ENCODE results near the gene PSMC6.

Gene PSMC6

DNA sequence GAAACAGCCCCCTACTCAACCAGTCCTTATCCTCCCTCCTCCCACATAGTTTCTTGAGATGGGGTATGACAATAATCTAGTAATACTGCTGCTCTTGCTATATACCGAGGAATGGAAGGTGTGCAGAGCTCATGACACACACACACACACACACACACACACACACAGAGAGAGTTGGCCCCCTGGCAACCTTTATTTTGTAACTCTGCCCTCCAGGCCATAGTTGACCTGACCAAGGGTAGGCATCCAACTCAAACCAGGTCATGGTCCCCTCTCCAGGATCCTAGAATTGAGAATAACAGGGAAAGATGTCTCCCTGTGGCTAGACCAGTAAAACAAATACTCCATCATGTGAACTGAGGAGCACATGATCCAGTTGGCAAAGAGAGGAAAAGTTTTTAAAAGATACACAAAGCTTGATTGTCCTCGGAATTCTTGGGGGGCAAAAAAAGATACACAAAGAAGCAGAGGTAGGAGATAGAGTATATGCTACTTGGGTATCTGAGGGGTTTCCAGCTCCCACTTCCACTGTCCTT, 22.9 kb upstream of the PSMC6 start:
- TF ChIP-seq, protein P1, sequence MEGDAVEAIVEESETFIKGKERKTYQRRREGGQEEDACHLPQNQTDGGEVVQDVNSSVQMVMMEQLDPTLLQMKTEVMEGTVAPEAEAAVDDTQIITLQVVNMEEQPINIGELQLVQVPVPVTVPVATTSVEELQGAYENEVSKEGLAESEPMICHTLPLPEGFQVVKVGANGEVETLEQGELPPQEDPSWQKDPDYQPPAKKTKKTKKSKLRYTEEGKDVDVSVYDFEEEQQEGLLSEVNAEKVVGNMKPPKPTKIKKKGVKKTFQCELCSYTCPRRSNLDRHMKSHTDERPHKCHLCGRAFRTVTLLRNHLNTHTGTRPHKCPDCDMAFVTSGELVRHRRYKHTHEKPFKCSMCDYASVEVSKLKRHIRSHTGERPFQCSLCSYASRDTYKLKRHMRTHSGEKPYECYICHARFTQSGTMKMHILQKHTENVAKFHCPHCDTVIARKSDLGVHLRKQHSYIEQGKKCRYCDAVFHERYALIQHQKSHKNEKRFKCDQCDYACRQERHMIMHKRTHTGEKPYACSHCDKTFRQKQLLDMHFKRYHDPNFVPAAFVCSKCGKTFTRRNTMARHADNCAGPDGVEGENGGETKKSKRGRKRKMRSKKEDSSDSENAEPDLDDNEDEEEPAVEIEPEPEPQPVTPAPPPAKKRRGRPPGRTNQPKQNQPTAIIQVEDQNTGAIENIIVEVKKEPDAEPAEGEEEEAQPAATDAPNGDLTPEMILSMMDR (IDR thresholded peaks at IDR 0.05; ENCODE audit: low read depth, low read length, missing control alignments) = no peak
- DNase-seq (ENCODE audit: extremely low read depth, low read depth) = no peak
- H3K4me3 ChIP-seq (replicated peaks; ENCODE audit: low read depth, low read length) = no peak overlapping the region

DNA sequence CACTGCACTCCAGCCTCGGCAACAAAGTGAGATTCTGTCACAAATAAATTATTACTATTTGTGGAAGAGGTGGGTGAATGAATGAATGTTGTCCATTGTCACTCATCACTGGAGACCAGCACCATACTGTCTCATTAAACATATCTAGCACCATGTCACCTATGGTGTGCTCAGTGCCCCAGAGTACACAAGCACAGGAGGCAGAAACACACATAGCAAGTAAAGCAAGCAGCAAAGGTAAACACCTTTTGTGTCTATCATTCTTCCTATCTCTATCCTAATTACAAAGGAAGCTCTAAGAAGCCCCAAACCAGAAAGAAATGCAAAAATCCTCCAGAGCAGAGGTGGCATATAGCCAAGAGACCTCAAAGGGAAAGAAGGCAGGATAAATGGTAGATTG, 20.8 kb upstream of the PSMC6 start:
- no peak for DNase-seq (ENCODE audit: extremely low read depth, low read depth)
- TF ChIP-seq, protein P1 (IDR thresholded peaks at IDR 0.05; ENCODE audit: low read depth, low read length, missing control alignments) = no peak
- no peak overlapping the region for H3K4me3 ChIP-seq (replicated peaks; ENCODE audit: low read depth, low read length)

DNA sequence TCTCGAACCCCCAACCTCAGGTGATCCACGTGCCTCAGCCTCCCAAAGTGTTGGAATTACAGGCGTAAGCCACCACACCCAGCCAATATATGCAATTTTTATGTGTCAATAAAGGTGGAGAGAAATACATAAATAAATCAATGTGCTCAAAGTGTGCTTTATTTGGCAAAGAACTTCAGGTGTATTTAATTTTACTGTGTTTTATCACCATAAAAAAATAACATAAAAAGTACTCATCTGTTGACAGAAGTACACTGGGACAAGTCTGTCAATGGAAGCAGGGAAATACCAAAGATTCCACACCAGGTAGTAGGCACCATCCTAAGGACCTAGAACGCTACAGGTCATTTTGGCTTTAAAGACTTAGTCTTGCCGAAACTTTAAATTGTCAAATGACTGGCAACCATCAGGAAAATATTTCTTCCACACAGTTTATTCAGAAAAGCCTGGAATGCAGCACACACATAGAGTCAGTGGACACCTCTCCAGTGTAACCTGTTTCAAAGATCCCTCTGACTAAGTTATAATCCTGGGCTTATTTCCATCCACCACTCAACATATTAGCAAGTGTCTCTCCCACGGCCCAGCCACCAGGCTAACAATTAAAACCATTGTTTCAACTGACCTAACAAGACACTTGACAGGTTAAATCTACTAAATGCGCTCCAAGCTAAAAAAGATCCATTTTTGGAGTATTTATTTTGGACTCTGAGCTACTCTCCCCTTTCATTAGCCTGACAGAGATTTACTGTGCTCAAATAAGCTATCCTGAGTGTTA, 15.8 kb upstream of the PSMC6 start:
- TF ChIP-seq, protein P1 (IDR thresholded peaks at IDR 0.05; ENCODE audit: low read depth, low read length, missing control alignments) = no peak
- no peak for DNase-seq (ENCODE audit: extremely low read depth, low read depth)
- H3K4me3 ChIP-seq (replicated peaks; ENCODE audit: low read depth, low read length) = no peak overlapping the region

DNA sequence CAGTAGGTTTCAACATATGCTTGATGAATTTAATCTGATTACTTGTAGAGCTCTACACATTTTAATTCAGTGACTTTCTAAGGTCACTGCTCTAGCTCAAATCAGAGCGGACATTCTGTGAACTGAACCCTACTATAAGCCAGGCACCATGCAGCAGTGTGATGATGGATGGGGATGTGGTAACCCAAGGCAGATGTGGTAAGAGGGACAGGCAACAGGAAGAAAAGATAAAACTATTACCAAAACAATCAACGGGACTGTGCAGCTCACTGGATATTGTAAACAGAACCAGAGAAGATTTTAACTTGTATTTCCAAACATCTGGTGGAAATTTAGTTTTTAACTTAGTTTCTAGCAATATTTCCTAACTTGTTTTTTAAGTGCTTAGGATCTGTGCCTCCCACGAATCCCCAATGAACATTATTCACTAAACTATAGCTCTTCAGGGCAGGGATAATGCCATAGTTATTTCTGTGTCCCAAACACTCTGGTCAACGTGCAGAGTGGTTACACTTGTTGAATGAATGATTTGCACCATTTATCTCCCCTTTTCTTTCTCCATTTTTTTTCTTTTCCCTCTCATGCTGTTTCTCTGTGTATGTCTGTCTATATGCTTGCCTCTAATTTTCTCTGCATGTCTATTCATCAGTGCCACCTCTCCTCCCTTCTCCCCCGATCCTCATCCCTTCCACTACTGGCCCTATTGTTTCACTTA, 14.6 kb upstream of the PSMC6 start:
- TF ChIP-seq, protein P1 (IDR thresholded peaks at IDR 0.05; ENCODE audit: low read depth, low read length, missing control alignments) = no peak
- no peak overlapping the region; the same call in 1 of the 2 replicates for H3K4me3 ChIP-seq (replicated peaks; ENCODE audit: low read depth, low read length)
- peak; percentile 31 for DNase-seq (ENCODE audit: extremely low read depth, low read depth)

DNA sequence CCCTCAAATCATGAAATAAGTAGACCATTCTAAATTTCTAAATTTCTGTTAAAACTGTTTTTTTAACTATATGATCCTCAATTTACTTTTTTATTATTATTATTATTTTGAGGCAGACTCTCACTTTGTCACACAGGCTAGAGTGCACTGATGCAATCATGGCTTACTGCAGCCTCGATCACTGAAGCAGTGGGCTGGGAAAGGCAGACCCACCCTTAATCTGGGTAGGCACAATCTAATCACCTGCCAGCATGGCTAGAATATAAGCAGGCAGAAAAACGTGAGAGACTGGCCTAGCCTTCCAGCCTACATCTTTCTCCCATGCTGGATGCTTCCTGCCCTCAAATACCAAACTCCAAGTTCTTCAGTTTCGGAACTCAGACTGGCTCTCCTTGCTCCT, 14.0 kb upstream of the PSMC6 start:
- H3K4me3 ChIP-seq (replicated peaks; ENCODE audit: low read depth, low read length) = no peak overlapping the region; the same call in 1 of the 2 replicates
- TF ChIP-seq, protein P1 (IDR thresholded peaks at IDR 0.05; ENCODE audit: low read depth, low read length, missing control alignments) = no peak
- DNase-seq (ENCODE audit: extremely low read depth, low read depth) = no peak

DNA sequence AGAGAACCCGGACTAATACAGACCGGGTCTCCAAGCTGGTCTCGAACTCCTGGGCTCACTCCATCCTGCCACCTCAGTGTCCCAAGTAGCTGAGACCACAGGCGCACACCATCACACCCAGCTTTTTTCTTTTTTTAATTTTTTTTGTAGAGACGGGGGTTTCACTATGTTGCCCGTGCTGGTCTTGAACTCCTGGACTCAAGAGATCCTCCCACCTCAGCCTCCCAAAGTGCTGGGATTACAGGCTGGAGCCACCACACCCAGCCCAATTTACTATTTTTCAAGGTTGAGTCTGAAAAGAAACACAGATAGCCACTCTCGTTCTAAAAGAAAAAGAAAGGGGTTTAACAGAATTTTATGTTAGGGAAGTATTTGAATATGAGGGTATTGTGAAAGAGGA, 13.5 kb upstream of the PSMC6 start:
- DNase-seq (ENCODE audit: extremely low read depth, low read depth) = no peak
- H3K4me3 ChIP-seq (replicated peaks; ENCODE audit: low read depth, low read length) = peak overlapping the region; percentile 3; the same call in 1 of the 2 replicates

More for the DNA sequence above, 13.5 kb upstream of the PSMC6 start:
- TF ChIP-seq, protein P1 (IDR thresholded peaks at IDR 0.05; ENCODE audit: low read depth, low read length, missing control alignments) = no peak

All from HFF-Myc (cell line).